T-helper 22 cell (primary cell): Measurements from ENCODE around the gene KCNJ14.
"Not testable (repeated sequence)": the region's sequence is repeated elsewhere in the genome, so short reads cannot be mapped to it uniquely, and the experiment has no call there.

Source experiments
- DNase-seq: peaks from one replicate; pipeline ENCODE4 v3.0.0-alpha.2; 2020; ENCODE audit warnings: low read depth

Gene KCNJ14

GRCh38 chr19:48488478-48488877 lies 33.1 kb downstream of the KCNJ14 start:
- not testable (repeated sequence) for DNase-seq

- peak; percentile 51 for DNase-seq
Observed at GRCh38 chr19:48489608-48490216, 34.3 kb downstream of the KCNJ14 start.

- peak; percentile 38 for DNase-seq
Observed at GRCh38 chr19:48490981-48491792, 35.8 kb downstream of the KCNJ14 start.

- DNase-seq, result no peak
Observed at GRCh38 chr19:48491793-48492123, 36.4 kb downstream of the KCNJ14 start.

GRCh38 chr19:48492925-48493717 lies 37.7 kb downstream of the KCNJ14 start:
- DNase-seq, result peak; percentile 73

GRCh38 chr19:48493718-48494401 lies 38.5 kb downstream of the KCNJ14 start:
- no peak for DNase-seq

GRCh38 chr19:48495396-48495795 lies 40.0 kb downstream of the KCNJ14 start:
- DNase-seq, result no peak

GRCh38 chr19:48496959-48497727 lies 41.8 kb downstream of the KCNJ14 start:
- DNase-seq, result no peak

GRCh38 chr19:48497728-48498594 lies 42.6 kb downstream of the KCNJ14 start:
- no peak for DNase-seq

GRCh38 chr19:48498595-48499311 lies 43.4 kb downstream of the KCNJ14 start:
- DNase-seq, result no peak

GRCh38 chr19:48499316-48500090 lies 44.1 kb downstream of the KCNJ14 start:
- no peak for DNase-seq

GRCh38 chr19:48500830-48501493 lies 45.6 kb downstream of the KCNJ14 start:
- no peak for DNase-seq

GRCh38 chr19:48501494-48502349 lies 46.3 kb downstream of the KCNJ14 start:
- DNase-seq, result peak; percentile 74

- DNase-seq, result no peak
Observed at GRCh38 chr19:48502350-48503018, 47.1 kb downstream of the KCNJ14 start.

GRCh38 chr19:48506138-48506733 lies 50.9 kb downstream of the KCNJ14 start:
- no peak for DNase-seq

GRCh38 chr19:48507911-48508439 lies 52.6 kb downstream of the KCNJ14 start:
- DNase-seq, result no peak
